ENCODE data around the gene GATA5. TPM values are rescaled to one million over a fixed set of nuclear protein-coding genes. Genes with fewer than 3 reads are reported as not detected.

The GATA5 gene
- total RNA-seq, 4 donors from 2014 or later = 0.33 to 0.78 (median 0.46) TPM; not detected in 1

- 65% methylated on average over 9 of the region's 10 CpGs for WGBS
- Histone ChIP-seq H3K9me3 (no peaks in the 10 kb centered on the region), H3K27me3 (peaks cover 0 to 93% (median 0%) of the 10 kb centered on the region in 4 donors)
Observed at GRCh38 chr20:62448038-62448437, 27.8 kb downstream of the GATA5 start.

GRCh38 chr20:62446888-62447869 is 28.6 kb downstream of the GATA5 start:
- no peak for TF ChIP-seq POLR2A (IDR thresholded peaks at IDR 0.05; ENCODE audit: low read depth)
- no peak for TF ChIP-seq CTCF (IDR thresholded peaks at IDR 0.05)
- TF ChIP-seq EP300 (IDR thresholded peaks at IDR 0.05) = no peak
- TF ChIP-seq POLR2AphosphoS5 (IDR thresholded peaks at IDR 0.05) = no peak

More at GRCh38 chr20:62448038-62448437, 27.8 kb downstream of the GATA5 start:
- intact Hi-C loops (cut with DNase I) = no loop called here
- H3K4me1 ChIP-seq = no peaks in the 10 kb centered on the region
- no peak overlapping the region for H3K4me3 ChIP-seq
- H3K27ac ChIP-seq (replicated peaks in 1 of 4) = no peak overlapping the region
- no peaks in the 10 kb centered on the region for H3K36me3 ChIP-seq
- no peak for TF ChIP-seq POLR2A (IDR thresholded peaks at IDR 0.05; ENCODE audit: low read depth)
- no peak for TF ChIP-seq CTCF (IDR thresholded peaks at IDR 0.05)
- no peak for TF ChIP-seq POLR2AphosphoS5 (IDR thresholded peaks at IDR 0.05)
- TF ChIP-seq EP300 (IDR thresholded peaks at IDR 0.05) = no peak
- DNase-seq (ENCODE audit: extremely low spot score) = no peak

GRCh38 chr20:62446481-62446880 is 29.3 kb downstream of the GATA5 start:
- WGBS = 34% methylated on average over 9 of the region's 12 CpGs
- intact Hi-C loops (cut with DNase I) = no loop called here
- H3K27ac ChIP-seq (replicated peaks in 1 of 4) = no peak overlapping the region
- TF ChIP-seq CTCF (IDR thresholded peaks at IDR 0.05) (no peak), EP300 (IDR thresholded peaks at IDR 0.05) (no peak), POLR2A (IDR thresholded peaks at IDR 0.05; ENCODE audit: low read depth) (no peak), POLR2AphosphoS5 (IDR thresholded peaks at IDR 0.05) (no peak)
- H3K36me3 ChIP-seq = no peaks in the 10 kb centered on the region
- DNase-seq (ENCODE audit: extremely low spot score) = no peak
- no peaks in the 10 kb centered on the region for H3K9me3 ChIP-seq
- H3K27me3 ChIP-seq = peaks cover 0 to 91% (median 0%) of the 10 kb centered on the region in 4 donors
- no peaks in the 10 kb centered on the region for H3K4me1 ChIP-seq
- H3K4me3 ChIP-seq = no peak overlapping the region

More at GRCh38 chr20:62446888-62447869, 28.6 kb downstream of the GATA5 start:
- 88% methylated on average over 41 of the region's 44 CpGs for WGBS
- no peak for DNase-seq (ENCODE audit: extremely low spot score)
- Histone ChIP-seq H3K27ac (replicated peaks in 1 of 4) (no peak overlapping the region), H3K4me1 (no peaks in the 10 kb centered on the region), H3K27me3 (peaks cover 0 to 89% (median 0%) of the 10 kb centered on the region in 4 donors), H3K9me3 (no peaks in the 10 kb centered on the region), H3K36me3 (no peaks in the 10 kb centered on the region), H3K4me3 (no peak overlapping the region)
- intact Hi-C loops (cut with DNase I) = no loop called here

GRCh38 chr20:62445553-62446340 is 30.0 kb downstream of the GATA5 start:
- TF ChIP-seq POLR2A (IDR thresholded peaks at IDR 0.05; ENCODE audit: low read depth) (no peak), EP300 (IDR thresholded peaks at IDR 0.05) (no peak), POLR2AphosphoS5 (IDR thresholded peaks at IDR 0.05) (no peak), CTCF (IDR thresholded peaks at IDR 0.05) (no peak)
- WGBS = 85% methylated on average over 17 of the region's 36 CpGs
- Histone ChIP-seq H3K27ac (replicated peaks in 1 of 4) (no peak overlapping the region), H3K4me1 (no peaks in the 10 kb centered on the region), H3K27me3 (peaks cover 0 to 90% (median 0%) of the 10 kb centered on the region in 4 donors), H3K4me3 (no peak overlapping the region), H3K9me3 (no peaks in the 10 kb centered on the region), H3K36me3 (no peaks in the 10 kb centered on the region)
- DNase-seq (ENCODE audit: extremely low spot score) = no peak
- intact Hi-C loops (cut with DNase I) = no loop called here

Measured in esophagus muscularis mucosa (tissue), 4 donors.